Stimulated activated naive CD8-positive, alpha-beta T cell treated with anti-CD3 and anti-CD28 coated beads, Interleukin-15, Interleukin-2, amounts not matched to agents 100 ng/mL and 50 ng/mL, for 24 hours (primary cell): ENCODE data around the gene TMEM141.
"Not testable (repeated sequence)": the region's sequence is repeated elsewhere in the genome, so short reads cannot be mapped to it uniquely, and the experiment has no call there.

Source experiments
- H3K27ac Mint-ChIP-seq: one replicate; pipeline ENCODE4 v1.8.0; 2021; ENCODE audit warnings: mild to moderate bottlenecking, mixed read lengths
- H3K27me3 Mint-ChIP-seq: one replicate; pipeline ENCODE4 v1.8.0; 2021; ENCODE audit warnings: mixed read lengths
- H3K36me3 Mint-ChIP-seq: one replicate; pipeline ENCODE4 v1.8.0; 2021; ENCODE audit warnings: low read depth, mixed read lengths
- H3K4me1 Mint-ChIP-seq: one replicate; pipeline ENCODE4 v1.8.0; 2021; ENCODE audit warnings: low read depth, mixed read lengths
- H3K4me3 Mint-ChIP-seq: one replicate; pipeline ENCODE4 v1.8.0; 2021; ENCODE audit warnings: mild to moderate bottlenecking, mixed read lengths
- H3K9me3 Mint-ChIP-seq: one replicate; pipeline ENCODE4 v1.8.0; 2021; ENCODE audit warnings: mixed read lengths

The TMEM141 gene

DNA sequence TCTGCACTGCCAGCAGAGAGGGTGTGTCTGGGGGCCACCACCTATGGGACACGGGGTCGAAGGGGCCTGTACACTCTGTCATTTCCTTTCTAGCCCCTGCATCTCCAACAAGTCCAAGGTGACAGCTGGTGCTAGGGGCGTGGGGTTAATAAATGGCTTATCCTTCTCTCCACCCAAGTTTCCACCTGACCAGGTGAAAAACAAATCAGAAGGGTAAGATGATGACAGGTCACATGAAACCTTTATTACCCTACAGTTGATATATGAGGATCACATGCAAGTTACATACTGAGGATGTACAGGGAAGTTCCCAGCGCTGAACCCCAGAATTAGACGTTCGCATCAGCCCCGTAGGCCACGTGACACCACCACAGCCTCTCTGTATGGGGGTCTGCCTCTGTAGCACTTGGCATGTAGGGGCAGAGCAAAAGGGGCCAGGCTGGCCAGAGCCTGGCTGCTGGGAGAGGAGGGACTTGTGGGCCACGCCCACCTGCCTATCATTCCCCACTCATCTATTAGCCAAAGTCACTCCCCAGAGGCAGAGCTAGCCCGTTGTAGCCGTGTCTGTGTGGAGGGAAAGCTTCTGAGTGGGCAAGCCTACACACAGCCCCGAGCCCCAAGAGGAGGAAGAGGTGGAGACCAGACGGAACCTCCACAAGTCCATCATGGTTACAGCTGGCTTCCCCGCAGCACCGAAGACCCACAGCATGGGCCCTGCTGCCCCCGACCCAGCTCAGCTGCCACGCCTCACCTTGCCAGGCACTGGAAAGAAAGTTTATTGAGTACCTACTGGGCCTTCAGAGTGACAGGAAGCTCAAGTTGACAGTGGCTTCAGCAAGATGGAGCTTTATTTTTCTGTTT lies 2.2 kb downstream of the TMEM141 start:
- Mint-ChIP-seq H3K4me3 (no peak overlapping the region), H3K4me1 (peaks cover 26% of the 10 kb centered on the region), H3K27me3 (peaks cover 6% of the 10 kb centered on the region), H3K9me3 (no peaks in the 10 kb centered on the region), H3K27ac (no peak overlapping the region), H3K36me3 (no peaks in the 10 kb centered on the region)

GRCh38 chr9:136794281-136794999 lies 3.3 kb downstream of the TMEM141 start:
- Mint-ChIP-seq H3K9me3 (no peaks in the 10 kb centered on the region), H3K4me1 (peaks cover 19% of the 10 kb centered on the region), H3K36me3 (no peaks in the 10 kb centered on the region), H3K27ac (no peak overlapping the region), H3K27me3 (peaks cover 6% of the 10 kb centered on the region), H3K4me3 (no peak overlapping the region)

DNA sequence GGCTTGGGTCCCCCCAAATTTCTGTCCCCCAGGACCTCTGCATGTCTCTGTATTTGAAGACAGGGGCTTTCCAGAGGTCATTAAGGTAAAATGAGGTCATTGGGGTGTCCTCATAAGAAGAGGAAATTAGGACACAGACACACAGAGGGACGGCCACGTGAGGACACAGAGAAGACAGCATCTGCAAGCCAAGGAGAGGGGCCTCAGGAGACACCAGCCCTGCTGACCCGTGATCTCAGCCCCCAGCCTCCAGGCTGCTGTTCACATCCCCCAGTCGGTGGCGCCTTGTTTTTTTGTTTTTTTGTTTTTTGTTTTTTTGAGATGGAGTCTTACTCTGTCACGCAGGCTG lies 3.8 kb downstream of the TMEM141 start:
- H3K36me3 Mint-ChIP-seq: no peaks in the 10 kb centered on the region
- peaks cover 19% of the 10 kb centered on the region for H3K4me1 Mint-ChIP-seq
- no peak overlapping the region for H3K27ac Mint-ChIP-seq
- no peak overlapping the region for H3K4me3 Mint-ChIP-seq
- no peaks in the 10 kb centered on the region for H3K9me3 Mint-ChIP-seq
- H3K27me3 Mint-ChIP-seq: peaks cover 6% of the 10 kb centered on the region

DNA sequence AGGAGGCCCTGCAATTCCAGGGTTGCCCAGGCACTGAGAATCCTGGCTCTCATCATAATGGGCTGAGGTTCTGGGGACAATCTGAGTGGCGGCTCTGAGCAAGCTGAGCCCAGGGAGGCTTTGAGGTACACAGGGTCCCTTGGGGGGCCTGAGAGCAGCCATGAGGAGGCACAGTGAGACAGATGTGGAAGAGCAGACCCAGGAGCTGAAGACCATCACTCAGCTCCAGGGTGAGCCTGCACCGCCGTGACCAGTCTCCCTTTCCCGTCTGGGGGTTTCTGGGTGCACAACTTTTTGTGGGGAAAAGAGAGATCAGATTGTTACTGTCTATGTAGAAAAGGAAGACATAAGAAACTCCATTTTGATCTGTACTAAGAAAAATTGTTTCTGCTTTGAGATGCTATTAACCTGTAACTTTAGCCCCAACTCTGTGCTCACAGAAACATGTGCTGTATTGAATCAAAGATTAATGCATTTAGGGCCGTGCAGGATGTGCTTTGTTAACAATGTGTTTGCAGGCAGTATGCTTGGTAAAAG lies 5.2 kb downstream of the TMEM141 start, which contains the start of gene CCDC183:
CCDC183 (plus strand) TSS at position 101 of the 537 bp plus-strand sequence; CDS start at position 161, 60 bp downstream.
- peaks cover 19% of the 10 kb centered on the region for H3K27me3 Mint-ChIP-seq

GRCh38 chr9:136796775-136797347 lies 5.7 kb downstream of the TMEM141 start:
- H3K27me3 Mint-ChIP-seq: peaks cover 20% of the 10 kb centered on the region
- not testable (repeated sequence) for H3K36me3 Mint-ChIP-seq, H3K4me3 Mint-ChIP-seq, H3K27ac Mint-ChIP-seq, H3K9me3 Mint-ChIP-seq
- H3K4me1 Mint-ChIP-seq: peaks cover 23% of the 10 kb centered on the region

More for the DNA sequence above, 5.2 kb downstream of the TMEM141 start, which contains the start of gene CCDC183:
- Mint-ChIP-seq H3K9me3 (no peaks in the 10 kb centered on the region), H3K36me3 (no peaks in the 10 kb centered on the region), H3K27ac (no peak within 1 kb of the TSS), H3K4me3 (no peak within 1 kb of the TSS), H3K4me1 (peaks cover 24% of the 10 kb centered on the region)

DNA sequence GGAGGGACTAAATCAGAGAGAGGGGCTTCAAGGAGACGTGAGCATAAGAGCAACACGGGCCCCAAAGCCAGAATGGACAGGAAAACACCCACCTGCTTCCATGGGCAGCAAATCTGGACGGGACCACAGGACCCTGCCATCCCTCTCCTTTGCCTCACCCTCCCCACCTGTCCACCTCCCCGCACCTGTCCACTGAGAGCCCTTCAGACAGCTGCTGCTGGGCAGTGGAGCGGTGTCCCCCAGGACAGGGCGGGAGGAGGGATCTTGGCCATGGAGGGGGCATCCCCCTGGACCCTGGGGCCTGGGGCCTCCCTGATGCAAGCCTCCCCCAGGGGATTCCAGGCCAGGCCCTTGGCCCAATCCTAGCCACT lies 7.5 kb downstream of the TMEM141 start:
- Mint-ChIP-seq H3K4me1 (peaks cover 17% of the 10 kb centered on the region), H3K27me3 (peaks cover 26% of the 10 kb centered on the region), H3K9me3 (no peaks in the 10 kb centered on the region), H3K27ac (no peak overlapping the region), H3K36me3 (no peaks in the 10 kb centered on the region), H3K4me3 (no peak overlapping the region)

GRCh38 chr9:136799079-136799853 lies 8.1 kb downstream of the TMEM141 start:
- H3K4me3 Mint-ChIP-seq: no peak overlapping the region
- H3K9me3 Mint-ChIP-seq: no peaks in the 10 kb centered on the region
- peaks cover 26% of the 10 kb centered on the region for H3K27me3 Mint-ChIP-seq
- no peaks in the 10 kb centered on the region for H3K36me3 Mint-ChIP-seq
- H3K27ac Mint-ChIP-seq: no peak overlapping the region
- peaks cover 17% of the 10 kb centered on the region for H3K4me1 Mint-ChIP-seq

- Mint-ChIP-seq H3K9me3 (no peaks in the 10 kb centered on the region), H3K4me3 (peak overlapping the region; percentile 80), H3K36me3 (no peaks in the 10 kb centered on the region), H3K4me1 (peaks cover 17% of the 10 kb centered on the region), H3K27me3 (peaks cover 26% of the 10 kb centered on the region), H3K27ac (no peak overlapping the region)
Observed at GRCh38 chr9:136799854-136800657, 8.9 kb downstream of the TMEM141 start.

GRCh38 chr9:136802321-136802720 lies 11.2 kb downstream of the TMEM141 start:
- Mint-ChIP-seq H3K4me3 (no peak overlapping the region), H3K9me3 (no peaks in the 10 kb centered on the region), H3K4me1 (peaks cover 24% of the 10 kb centered on the region), H3K27me3 (peaks cover 20% of the 10 kb centered on the region), H3K27ac (no peak overlapping the region), H3K36me3 (peaks cover 4% of the 10 kb centered on the region)

DNA sequence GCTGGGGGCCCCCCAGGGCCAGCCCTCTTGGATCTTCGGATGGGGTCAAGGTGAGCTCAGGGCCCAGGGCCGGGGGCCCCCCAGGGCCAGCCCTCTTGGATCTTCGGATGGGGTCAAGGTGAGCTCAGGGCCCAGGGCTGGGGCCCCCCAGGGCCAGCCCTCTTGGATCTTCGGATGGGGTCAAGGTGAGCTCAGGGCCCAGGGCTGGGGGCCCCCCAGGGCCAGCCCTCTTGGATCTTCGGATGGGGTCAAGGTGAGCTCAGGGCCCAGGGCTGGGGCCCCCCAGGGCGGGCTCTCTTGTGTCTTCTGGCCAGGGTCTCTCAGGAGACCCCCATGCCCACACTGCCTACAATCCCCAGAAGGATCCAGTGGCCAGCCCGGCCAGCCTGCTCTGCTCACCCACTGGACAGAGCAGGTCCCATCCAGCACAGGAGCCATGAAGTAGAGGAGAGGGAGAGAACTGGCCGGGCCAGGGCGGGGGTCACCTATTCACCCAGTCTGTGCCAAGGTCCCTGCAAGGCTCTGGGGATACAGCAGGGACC lies 11.9 kb downstream of the TMEM141 start:
- Mint-ChIP-seq H3K4me1 (peaks cover 24% of the 10 kb centered on the region), H3K27me3 (peaks cover 20% of the 10 kb centered on the region)
- not testable (repeated sequence) for H3K4me3 Mint-ChIP-seq

DNA sequence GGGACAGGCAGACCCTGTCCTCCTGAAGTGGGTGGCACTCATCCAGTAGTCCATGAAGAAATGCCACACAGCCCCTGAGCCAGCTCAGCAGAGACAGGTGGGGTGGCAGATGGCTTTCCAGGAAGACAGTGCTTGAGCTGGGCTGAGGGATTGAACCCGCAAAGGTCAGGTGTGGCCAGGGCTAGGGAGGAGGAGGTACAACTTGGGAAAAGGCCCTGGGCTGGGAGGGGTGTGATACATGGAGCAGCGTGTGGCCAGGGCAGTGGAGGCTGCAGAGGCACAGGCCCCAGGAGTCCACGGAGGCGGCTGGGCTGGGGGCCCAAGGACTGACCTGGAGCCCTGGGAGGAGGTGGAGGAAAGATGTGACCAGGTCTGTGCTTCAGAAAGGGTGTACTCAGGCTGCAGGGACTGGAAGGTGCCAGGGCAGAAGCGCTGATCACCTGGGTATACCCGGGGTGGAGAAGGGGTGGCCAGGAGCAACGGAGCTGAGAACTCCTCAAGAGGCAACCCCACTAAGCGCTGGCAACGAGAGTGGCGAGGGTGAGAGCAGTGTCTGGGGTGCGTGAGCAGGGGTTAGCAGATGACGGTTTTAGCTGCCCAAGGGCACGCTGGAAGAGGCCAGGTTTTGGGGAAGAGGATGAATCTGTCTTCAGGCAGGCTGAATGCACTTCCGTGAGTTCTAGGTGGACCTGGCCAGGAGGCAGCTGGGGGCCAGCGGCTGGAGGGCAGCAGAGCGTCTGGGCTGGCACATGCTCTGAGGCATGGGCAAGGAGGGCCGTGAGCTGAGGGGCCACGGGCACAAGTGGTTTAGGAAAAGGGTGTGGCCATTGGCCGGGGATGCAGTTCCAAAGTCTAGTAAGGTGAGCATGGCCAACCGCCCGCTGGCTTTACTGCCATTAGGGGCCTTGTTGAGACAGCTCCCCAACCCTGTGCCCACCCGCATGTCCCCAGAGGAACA lies 12.7 kb downstream of the TMEM141 start:
- Mint-ChIP-seq H3K4me3 (no peak overlapping the region), H3K27ac (no peak overlapping the region), H3K36me3 (peaks cover 7% of the 10 kb centered on the region), H3K4me1 (peaks cover 27% of the 10 kb centered on the region), H3K9me3 (no peaks in the 10 kb centered on the region), H3K27me3 (peaks cover 20% of the 10 kb centered on the region)

More for the DNA sequence above, 11.9 kb downstream of the TMEM141 start:
- not testable (repeated sequence) for H3K9me3 Mint-ChIP-seq, H3K36me3 Mint-ChIP-seq, H3K27ac Mint-ChIP-seq

DNA sequence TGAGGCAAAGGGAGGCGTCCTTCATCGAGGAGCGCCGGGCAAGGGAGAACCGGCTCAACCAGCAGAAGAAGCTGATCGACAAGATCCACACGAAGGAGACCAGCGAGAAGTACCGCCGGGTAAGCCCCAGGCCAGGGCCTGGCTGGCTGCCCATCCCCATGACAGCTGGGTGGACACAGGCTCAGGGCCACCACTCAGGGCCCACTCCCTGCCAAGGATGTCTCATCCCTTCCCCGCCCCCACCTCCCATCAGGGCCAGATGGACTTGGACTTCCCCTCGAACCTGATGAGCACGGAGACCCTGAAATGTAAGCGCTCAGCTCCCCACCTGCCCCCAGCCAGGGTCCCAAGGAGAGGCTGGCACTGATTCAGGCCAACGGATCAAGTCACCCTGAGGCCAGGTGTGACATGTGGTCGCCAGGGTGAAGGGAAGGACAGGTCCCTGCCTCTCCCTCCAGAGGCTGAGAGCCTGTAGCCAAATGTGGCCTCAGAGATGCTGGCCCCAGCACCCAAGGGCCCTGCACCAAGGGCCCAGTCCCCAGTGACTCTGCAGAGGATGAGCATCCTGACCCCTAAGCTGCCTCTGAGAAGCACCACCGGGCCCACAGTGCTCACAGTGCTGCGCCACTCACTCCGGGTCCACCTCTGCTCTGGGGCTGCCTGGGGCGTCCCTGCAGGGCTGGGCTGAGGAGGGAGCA lies 13.5 kb downstream of the TMEM141 start:
- Mint-ChIP-seq H3K27ac (no peak overlapping the region), H3K9me3 (no peaks in the 10 kb centered on the region), H3K27me3 (peaks cover 20% of the 10 kb centered on the region), H3K4me3 (no peak overlapping the region), H3K36me3 (peaks cover 13% of the 10 kb centered on the region), H3K4me1 (peaks cover 35% of the 10 kb centered on the region)
